Tibial artery (tissue), 4 donors: ENCODE data around the gene SYNJ2.

Source experiments
- DNase-seq, 2 donors: peaks; one replicate each; pipeline ENCODE4 v3.0.0-alpha.2; 2019
- H3K27ac ChIP-seq, 2 donors: fragments of 200-600 bp; sonication (generic) in 1 of 2; 1 replicate in 1 of 2; 2 replicates in 1 of 2; pipeline ENCODE4 v1.5.1; 2018 to 2019; ENCODE audit warnings: mild to moderate bottlenecking in 1 of 2
- H3K27me3 ChIP-seq, 2 donors: fragments of 200-600 bp; sonication (generic) in 1 of 2; one replicate each; pipeline versions ENCODE4 v1.5.1 to v1.6.0; 2016 to 2019
- H3K36me3 ChIP-seq, 3 donors: fragments of 200-600 bp; sonication (generic) in 2 of 3; one replicate each; pipeline ENCODE4 v1.5.1; 2016 to 2019; ENCODE audit warnings: mild to moderate bottlenecking in 2 of 3
- H3K4me1 ChIP-seq, 4 donors: fragments of 200-600 bp; sonication (generic) in 2 of 4; 1 replicate in 3 of 4; 2 replicates in 1 of 4; pipeline ENCODE4 v1.5.1; 2016 to 2019
- H3K4me3 ChIP-seq, 2 donors: fragments of 200-600 bp; sonication (generic) in 1 of 2; 1 replicate in 1 of 2; 2 replicates in 1 of 2; pipeline ENCODE4 v1.5.1; 2018 to 2019; ENCODE audit warnings: mild to moderate bottlenecking in 2 of 2
- H3K9me3 ChIP-seq, 3 donors: fragments of 200-600 bp; sonication (generic) in 1 of 3; one replicate each; pipeline ENCODE4 v1.5.1; 2016 to 2019
- CTCF ChIP-seq, 2 experiments: fragments of 200-600 bp in 1 of 2; fragments of 450-650 bp in 1 of 2; IDR thresholded peaks; one replicate each; pipeline ENCODE4 v1.5.1; 2017 to 2019; ENCODE audit warnings: antibody characterized with exemption in 2 of 2, mild to moderate bottlenecking in 1 of 2, moderate library complexity in 1 of 2
- intact Hi-C: fragments of 100-400 bp; cut with DNase I; formaldehyde crosslinking; loops from one replicate; pipeline ENCODE4 v1.15.0; 2023; ENCODE audit warnings: low total_unique reads

Gene SYNJ2

DNA sequence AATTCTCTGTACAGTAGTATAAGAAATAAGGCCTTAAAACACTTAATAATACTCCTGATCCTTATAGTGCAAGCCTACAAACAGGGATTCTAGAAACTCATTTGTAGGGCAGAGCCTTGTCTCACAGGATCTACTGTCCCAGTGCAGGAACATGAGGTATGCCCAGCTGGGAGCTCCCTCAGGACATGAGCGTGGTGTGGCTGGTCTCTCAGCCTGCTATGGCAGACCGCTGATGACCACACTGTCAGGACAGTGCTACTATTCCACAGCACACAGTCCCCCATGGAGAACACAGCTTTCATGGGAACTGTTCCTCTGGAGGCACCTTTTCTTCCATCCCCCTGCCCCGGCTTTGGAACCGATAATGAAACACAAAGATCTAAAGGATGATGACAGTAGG is 133.4 kb downstream of the SYNJ2 start:
- no peak for DNase-seq
- Histone ChIP-seq H3K27ac (no peak overlapping the region), H3K4me3 (no peak overlapping the region), H3K27me3 (no peaks in the 10 kb centered on the region), H3K36me3 (peaks cover 19 to 80% (median 75%) of the 10 kb centered on the region in 3 donors), H3K9me3 (no peaks in the 10 kb centered on the region), H3K4me1 (no peaks in the 10 kb centered on the region)
- intact Hi-C loops: no loop called here
- TF ChIP-seq CTCF (IDR thresholded peaks at IDR 0.05): no peak

DNA sequence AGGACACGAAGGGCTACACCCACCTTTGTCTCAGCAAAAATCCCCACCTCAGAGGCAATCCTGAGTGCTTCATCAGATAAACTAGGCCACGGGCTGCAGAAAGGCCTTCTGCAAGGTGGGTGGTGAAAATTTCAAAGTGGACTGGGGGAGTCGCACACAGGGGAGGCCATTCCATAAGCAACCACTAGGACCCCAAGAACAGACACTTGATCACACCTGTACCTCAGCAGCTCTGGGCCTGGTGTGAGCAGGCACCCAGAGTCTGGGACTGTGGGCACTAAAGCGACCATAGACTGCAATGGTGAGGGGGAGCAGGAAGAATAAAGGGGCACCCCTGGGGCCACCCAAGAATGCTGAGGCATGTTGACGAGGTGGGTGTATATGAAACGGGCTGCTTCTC is 133.8 kb downstream of the SYNJ2 start:
- Histone ChIP-seq H3K9me3 (no peaks in the 10 kb centered on the region), H3K27ac (no peak overlapping the region), H3K27me3 (no peaks in the 10 kb centered on the region), H3K36me3 (peaks cover 17 to 80% (median 78%) of the 10 kb centered on the region in 3 donors), H3K4me3 (no peak overlapping the region), H3K4me1 (no peaks in the 10 kb centered on the region)
- TF ChIP-seq CTCF (IDR thresholded peaks at IDR 0.05): no peak
- intact Hi-C loops: no loop called here
- DNase-seq: no peak

DNA sequence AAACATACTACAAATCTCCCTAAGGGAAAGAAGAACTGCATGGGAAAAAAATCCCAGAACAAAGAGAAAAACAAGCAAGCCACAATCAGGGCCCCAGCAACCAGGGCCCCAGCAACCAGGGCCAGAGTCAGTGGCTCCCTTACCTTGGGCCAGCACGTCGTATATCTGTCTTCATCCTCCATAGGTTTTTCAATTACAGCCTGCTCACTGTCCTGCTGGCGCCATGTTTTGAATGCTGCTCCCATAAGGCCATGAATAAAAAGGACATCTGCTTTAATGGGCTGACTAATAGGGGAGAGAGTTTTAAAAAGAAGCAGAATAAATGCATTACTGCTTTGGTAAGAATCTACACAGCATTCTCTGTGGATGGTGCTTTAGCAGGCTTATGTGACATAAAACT is 137.2 kb downstream of the SYNJ2 start:
- peaks cover 14 to 58% (median 57%) of the 10 kb centered on the region in 3 donors for H3K36me3 ChIP-seq
- no peak for TF ChIP-seq CTCF (IDR thresholded peaks at IDR 0.05)
- no peaks in the 10 kb centered on the region for H3K27me3 ChIP-seq
- H3K9me3 ChIP-seq: no peaks in the 10 kb centered on the region
- H3K4me1 ChIP-seq: no peaks in the 10 kb centered on the region
- no peak overlapping the region for H3K27ac ChIP-seq
- DNase-seq: no peak
- intact Hi-C loops: no loop called here
- no peak overlapping the region for H3K4me3 ChIP-seq

- peaks cover 12 to 52% (median 50%) of the 10 kb centered on the region in 3 donors for H3K36me3 ChIP-seq
- H3K27me3 ChIP-seq: no peaks in the 10 kb centered on the region
- no peaks in the 10 kb centered on the region for H3K9me3 ChIP-seq
- no peaks in the 10 kb centered on the region for H3K4me1 ChIP-seq
- no peak for TF ChIP-seq CTCF (IDR thresholded peaks at IDR 0.05)
- DNase-seq: no peak
- intact Hi-C loops: no loop called here
- no peak overlapping the region for H3K4me3 ChIP-seq
- no peak overlapping the region for H3K27ac ChIP-seq
Measured at GRCh38 chr6:158121335-158121734, 139.7 kb downstream of the SYNJ2 start.

GRCh38 chr6:158122048-158122447 is 140.4 kb downstream of the SYNJ2 start:
- intact Hi-C loops: no loop called here
- no peaks in the 10 kb centered on the region for H3K27me3 ChIP-seq
- H3K36me3 ChIP-seq: peaks cover 11 to 49% (median 45%) of the 10 kb centered on the region in 3 donors
- no peak overlapping the region for H3K27ac ChIP-seq
- no peak for DNase-seq
- no peak for TF ChIP-seq CTCF (IDR thresholded peaks at IDR 0.05)
- H3K4me1 ChIP-seq: no peaks in the 10 kb centered on the region
- H3K9me3 ChIP-seq: no peaks in the 10 kb centered on the region
- no peak overlapping the region for H3K4me3 ChIP-seq

DNA sequence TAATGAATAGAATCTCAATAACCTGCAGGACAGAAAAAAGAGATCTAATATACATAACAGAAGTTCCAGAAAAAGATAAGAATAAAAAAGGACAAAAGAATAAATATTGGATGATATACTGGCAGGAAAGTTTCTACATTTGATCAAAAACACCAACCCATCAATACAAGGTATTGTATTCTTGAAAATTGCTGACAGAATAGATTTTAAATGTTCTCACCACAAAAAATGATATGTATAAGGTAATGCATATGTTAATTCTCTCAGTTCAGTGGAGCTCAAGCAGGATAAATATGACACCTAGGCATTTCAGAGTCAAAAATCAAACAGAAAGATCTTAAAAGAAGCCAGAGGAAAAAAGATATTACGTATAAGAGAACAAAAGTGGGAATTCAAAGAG is 142.6 kb downstream of the SYNJ2 start:
- intact Hi-C loops: no loop called here
- Histone ChIP-seq H3K36me3 (peaks cover 18 to 45% (median 41%) of the 10 kb centered on the region in 3 donors), H3K4me3 (no peak overlapping the region), H3K27ac (no peak overlapping the region), H3K27me3 (no peaks in the 10 kb centered on the region), H3K4me1 (no peaks in the 10 kb centered on the region), H3K9me3 (no peaks in the 10 kb centered on the region)
- no peak for TF ChIP-seq CTCF (IDR thresholded peaks at IDR 0.05)
- no peak for DNase-seq
